Mesenchymal stem cell (in vitro differentiated cells and primary cell): ENCODE data around the gene LMOD3.

Experiments
- DNase-seq: peaks from one replicate; pipeline ENCODE4 v3.0.0-alpha.2; 2013
- H2AFZ ChIP-seq: one replicate; pipeline ENCODE4 v1.6.1; 2013; ENCODE audit warnings: low read depth, mild to moderate bottlenecking, control low read depth, inconsistent platforms, low read length, moderate library complexity
- H2AK5ac ChIP-seq: 2 replicates; pipeline ENCODE4 v1.6.1; 2013; ENCODE audit warnings: low read length, moderate library complexity, mild to moderate bottlenecking, inconsistent platforms; ENCODE audit not compliant: severe bottlenecking
- H2BK120ac ChIP-seq: one replicate; pipeline ENCODE4 v1.6.1; 2013; ENCODE audit warnings: low read depth, mild to moderate bottlenecking, inconsistent platforms, low read length, moderate library complexity
- H2BK12ac ChIP-seq, 2 experiments: one replicate each; pipeline ENCODE4 v1.6.1; 2013; ENCODE audit warnings: inconsistent platforms in 2 of 2, low read length in 2 of 2, mild to moderate bottlenecking in 2 of 2, moderate library complexity in 2 of 2, control low read depth in 1 of 2
- H2BK15ac ChIP-seq: one replicate; pipeline ENCODE4 v1.6.1; 2013; ENCODE audit warnings: mild to moderate bottlenecking, low read depth, inconsistent platforms; ENCODE audit not compliant: poor library complexity, severe bottlenecking
- H2BK5ac ChIP-seq: 2 replicates; pipeline ENCODE4 v1.6.1; 2013; ENCODE audit warnings: low read depth, mild to moderate bottlenecking, low read length, control low read depth, inconsistent platforms; ENCODE audit not compliant: poor library complexity, severe bottlenecking
- H3K14ac ChIP-seq, 2 experiments: one replicate each; pipeline ENCODE4 v1.6.1; 2013; ENCODE audit warnings: inconsistent platforms in 2 of 2, low read length in 2 of 2, control low read depth in 1 of 2, mild to moderate bottlenecking in 1 of 2, moderate library complexity in 1 of 2
- H3K18ac ChIP-seq, 2 experiments: one replicate each; pipeline ENCODE4 v1.6.1; 2013; ENCODE audit warnings: inconsistent platforms in 2 of 2, low read length in 2 of 2, control low read depth in 1 of 2, low read depth in 1 of 2, mild to moderate bottlenecking in 1 of 2
- H3K23ac ChIP-seq, 2 experiments: one replicate each; pipeline ENCODE4 v1.6.1; 2013; ENCODE audit warnings: inconsistent platforms in 2 of 2, low read length in 2 of 2, mild to moderate bottlenecking in 2 of 2, moderate library complexity in 2 of 2, control low read depth in 1 of 2
- H3K27ac ChIP-seq: 2 replicates; pipeline ENCODE4 v1.5.1; 2013; ENCODE audit warnings: mild to moderate bottlenecking, moderate library complexity, low read length, control low read depth, inconsistent platforms; ENCODE audit not compliant: poor library complexity, severe bottlenecking
- H3K27me3 ChIP-seq, 2 experiments: 2 replicates each; pipeline versions ENCODE4 v1.6.1 to v1.7.0; 2013; ENCODE audit warnings: low read length in 2 of 2, mild to moderate bottlenecking in 2 of 2, moderate library complexity in 2 of 2, control low read depth in 1 of 2, inconsistent platforms in 1 of 2; ENCODE audit not compliant: control insufficient read depth in 1 of 2, insufficient read depth in 1 of 2
- H3K36me3 ChIP-seq, 2 experiments: 2 replicates each; pipeline versions ENCODE4 v1.6.1 to v1.7.0; 2013; ENCODE audit warnings: low read length in 2 of 2, control low read depth in 1 of 2, inconsistent platforms in 1 of 2, low read depth in 1 of 2, mild to moderate bottlenecking in 1 of 2; ENCODE audit not compliant: insufficient read depth in 2 of 2, control insufficient read depth in 1 of 2
- H3K4ac ChIP-seq, 2 experiments: one replicate each; pipeline ENCODE4 v1.6.1; 2013; ENCODE audit warnings: inconsistent platforms in 2 of 2, low read length in 2 of 2, mild to moderate bottlenecking in 2 of 2, moderate library complexity in 2 of 2, control low read depth in 1 of 2, low read depth in 1 of 2
- H3K4me1 ChIP-seq: 2 replicates; pipeline ENCODE4 v1.6.1; 2013; ENCODE audit warnings: low read depth, low read length, control low read depth; ENCODE audit not compliant: control insufficient read depth, insufficient read depth
- H3K4me2 ChIP-seq: 2 replicates; pipeline ENCODE4 v1.6.1; 2013; ENCODE audit warnings: low read length, mild to moderate bottlenecking, inconsistent platforms; ENCODE audit not compliant: poor library complexity, severe bottlenecking
- H3K4me3 ChIP-seq, 2 experiments: 2 replicates each; pipeline versions ENCODE4 v1.5.1 to v1.7.0; 2013; ENCODE audit warnings: low read length in 2 of 2, mild to moderate bottlenecking in 2 of 2, control low read depth in 1 of 2, low read depth in 1 of 2; ENCODE audit not compliant: insufficient read depth in 1 of 2
- H3K79me1 ChIP-seq: replicated peaks from 2 replicates; pipeline ENCODE4 v1.6.1; 2013; ENCODE audit warnings: mild to moderate bottlenecking, control low read depth, low read length, inconsistent platforms; ENCODE audit not compliant: poor library complexity, severe bottlenecking
- H3K9ac ChIP-seq: 2 replicates; pipeline ENCODE4 v1.7.0; 2013; ENCODE audit warnings: mild to moderate bottlenecking, low read length, moderate library complexity
- H3K9me3 ChIP-seq: 2 replicates; pipeline ENCODE4 v1.7.0; 2013; ENCODE audit warnings: mild to moderate bottlenecking, low read length; ENCODE audit not compliant: control insufficient read depth
- H4K8ac ChIP-seq: one replicate; pipeline ENCODE4 v1.6.1; 2013; ENCODE audit warnings: inconsistent platforms, mild to moderate bottlenecking, low read length, moderate library complexity
- H4K91ac ChIP-seq: one replicate; pipeline ENCODE4 v1.6.1; 2013; ENCODE audit warnings: mild to moderate bottlenecking, low read length, inconsistent platforms
- WGBS: methylation state at CpG from one replicate; pipeline ENCODE4 v1.1.7; 2013; ENCODE audit warnings: mixed read lengths; 5-methylcytosine and 5-hydroxymethylcytosine counted together

The LMOD3 gene

GRCh38 chr3:69085168-69085832 is 37.1 kb downstream of the LMOD3 start:
- under 1% methylated on average over 26 of the region's 26 CpGs for WGBS
- peak overlapping the region; percentile 82 for H2BK15ac ChIP-seq

GRCh38 chr3:69084326-69085167 is 37.8 kb downstream of the LMOD3 start, which contains the start of gene ARL6IP5:
TSS of gene ARL6IP5 (plus strand) at chr3:69084937. CDS start at chr3:69085048, 111 bp downstream.
- peak within 1 kb of the TSS; percentile 25 to 83 for H2BK12ac ChIP-seq
- H2AK5ac ChIP-seq = peak within 1 kb of the TSS; percentile 59
- peak within 1 kb of the TSS; percentile 84 for H2AFZ ChIP-seq
- peak within 1 kb of the TSS; percentile 96 for H3K9ac ChIP-seq
- H2BK120ac ChIP-seq = peak within 1 kb of the TSS; percentile 67
- H3K79me1 ChIP-seq = peaks cover 4% of the 10 kb centered on the region
- peaks cover 16% of the 10 kb centered on the region for H3K4me1 ChIP-seq
- peaks cover 0 to 13% of the 10 kb centered on the region in 2 experiments for H3K36me3 ChIP-seq
- peak within 1 kb of the TSS in 1 of 2 experiments; percentile 57 for H3K23ac ChIP-seq
- peak within 1 kb of the TSS; percentile 85 for H2BK5ac ChIP-seq
- no peaks in the 10 kb centered on the region for H3K9me3 ChIP-seq
- peak within 1 kb of the TSS; percentile 59 to 95 for H3K18ac ChIP-seq
- peak within 1 kb of the TSS; percentile 90 for H3K27ac ChIP-seq
- no peaks in the 10 kb centered on the region for H3K27me3 ChIP-seq
- H3K4ac ChIP-seq = peak within 1 kb of the TSS; percentile 90 to 98
- peak within 1 kb of the TSS; percentile 77 to 94 for H3K4me3 ChIP-seq
- WGBS = 2% methylated on average over 24 of the region's 32 CpGs
- H3K14ac ChIP-seq = peak within 1 kb of the TSS in 1 of 2 experiments; percentile 92
- peak within 1 kb of the TSS; percentile 79 for H4K8ac ChIP-seq
- peak within 1 kb of the TSS; percentile 72 for H4K91ac ChIP-seq
- peak within 1 kb of the TSS; percentile 80 for H3K4me2 ChIP-seq
- H2BK15ac ChIP-seq = peak within 1 kb of the TSS; percentile 82
- DNase-seq = peak; percentile 93

More at GRCh38 chr3:69085168-69085832, 37.1 kb downstream of the LMOD3 start:
- Histone ChIP-seq H2BK120ac (peak overlapping the region; percentile 67), H4K91ac (peak overlapping the region; percentile 72), H3K4me1 (peaks cover 16% of the 10 kb centered on the region), H3K4me2 (peak overlapping the region; percentile 80), H3K27me3 (no peaks in the 10 kb centered on the region), H3K79me1 (peaks cover 4% of the 10 kb centered on the region), H3K9ac (peak overlapping the region; percentile 96), H3K4ac (peak overlapping the region; percentile 90 to 98), H3K14ac (peak overlapping the region in 1 of 2 experiments; percentile 92), H4K8ac (peak overlapping the region; percentile 79), H2BK12ac (peak overlapping the region in 1 of 2 experiments; percentile 83), H3K27ac (peak overlapping the region; percentile 90), H3K23ac (peak overlapping the region in 1 of 2 experiments; percentile 57), H2BK5ac (peak overlapping the region; percentile 85), H3K36me3 (peaks cover 0 to 14% of the 10 kb centered on the region in 2 experiments), H3K9me3 (no peaks in the 10 kb centered on the region), H2AFZ (peak overlapping the region; percentile 84), H3K4me3 (peak overlapping the region; percentile 77 to 94), H2AK5ac (peak overlapping the region; percentile 59), H3K18ac (peak overlapping the region; percentile 59 to 95)
- peak; percentile 54 for DNase-seq

GRCh38 chr3:69082805-69083204 is 39.6 kb downstream of the LMOD3 start:
- H3K14ac ChIP-seq = no peak overlapping the region
- DNase-seq = peak; percentile 90
- no peak overlapping the region for H2BK12ac ChIP-seq

GRCh38 chr3:69082361-69082760 is 40.0 kb downstream of the LMOD3 start:
- Histone ChIP-seq H3K4me3 (peak overlapping the region in 1 of 2 experiments; percentile 36), H2AFZ (no peak overlapping the region), H2BK15ac (no peak overlapping the region), H3K4me1 (peaks cover 17% of the 10 kb centered on the region), H3K14ac (no peak overlapping the region), H3K27ac (peak overlapping the region; percentile 65), H2BK12ac (no peak overlapping the region), H3K9me3 (no peaks in the 10 kb centered on the region), H2AK5ac (no peak overlapping the region), H2BK120ac (no peak overlapping the region), H2BK5ac (no peak overlapping the region), H3K23ac (no peak overlapping the region), H3K18ac (no peak overlapping the region), H3K79me1 (peaks cover 4% of the 10 kb centered on the region), H3K27me3 (no peaks in the 10 kb centered on the region), H4K8ac (no peak overlapping the region), H3K4me2 (no peak overlapping the region), H3K36me3 (peaks cover 0 to 2% of the 10 kb centered on the region in 2 experiments), H3K9ac (peak overlapping the region; percentile 96), H3K4ac (no peak overlapping the region), H4K91ac (no peak overlapping the region)
- 60% methylated on average over 1 of the region's 2 CpGs for WGBS
- DNase-seq = no peak

More at GRCh38 chr3:69082805-69083204, 39.6 kb downstream of the LMOD3 start:
- Histone ChIP-seq H3K4me1 (peaks cover 16% of the 10 kb centered on the region), H3K27me3 (no peaks in the 10 kb centered on the region), H3K18ac (no peak overlapping the region), H3K23ac (no peak overlapping the region), H3K9ac (peak overlapping the region; percentile 96), H2AK5ac (no peak overlapping the region), H2BK5ac (no peak overlapping the region), H3K4me2 (no peak overlapping the region), H3K4me3 (peak overlapping the region in 1 of 2 experiments; percentile 36), H2BK120ac (no peak overlapping the region), H3K79me1 (peaks cover 4% of the 10 kb centered on the region), H3K36me3 (peaks cover 0 to 4% of the 10 kb centered on the region in 2 experiments), H2BK15ac (no peak overlapping the region), H4K8ac (no peak overlapping the region), H3K4ac (no peak overlapping the region), H3K27ac (peak overlapping the region; percentile 65), H4K91ac (no peak overlapping the region), H2AFZ (no peak overlapping the region), H3K9me3 (no peaks in the 10 kb centered on the region)
